HG03175 (cell line): ENCODE data around the gene ATAD3B.

Experiments
- ATAC-seq: cut with Tn5 transposase; IDR thresholded peaks from one replicate; pipeline ENCODE4 v1.9.1; 2021; ENCODE audit warnings: mild to moderate bottlenecking, moderate library complexity; ENCODE audit not compliant: unreplicated experiment

The ATAD3B gene

DNA sequence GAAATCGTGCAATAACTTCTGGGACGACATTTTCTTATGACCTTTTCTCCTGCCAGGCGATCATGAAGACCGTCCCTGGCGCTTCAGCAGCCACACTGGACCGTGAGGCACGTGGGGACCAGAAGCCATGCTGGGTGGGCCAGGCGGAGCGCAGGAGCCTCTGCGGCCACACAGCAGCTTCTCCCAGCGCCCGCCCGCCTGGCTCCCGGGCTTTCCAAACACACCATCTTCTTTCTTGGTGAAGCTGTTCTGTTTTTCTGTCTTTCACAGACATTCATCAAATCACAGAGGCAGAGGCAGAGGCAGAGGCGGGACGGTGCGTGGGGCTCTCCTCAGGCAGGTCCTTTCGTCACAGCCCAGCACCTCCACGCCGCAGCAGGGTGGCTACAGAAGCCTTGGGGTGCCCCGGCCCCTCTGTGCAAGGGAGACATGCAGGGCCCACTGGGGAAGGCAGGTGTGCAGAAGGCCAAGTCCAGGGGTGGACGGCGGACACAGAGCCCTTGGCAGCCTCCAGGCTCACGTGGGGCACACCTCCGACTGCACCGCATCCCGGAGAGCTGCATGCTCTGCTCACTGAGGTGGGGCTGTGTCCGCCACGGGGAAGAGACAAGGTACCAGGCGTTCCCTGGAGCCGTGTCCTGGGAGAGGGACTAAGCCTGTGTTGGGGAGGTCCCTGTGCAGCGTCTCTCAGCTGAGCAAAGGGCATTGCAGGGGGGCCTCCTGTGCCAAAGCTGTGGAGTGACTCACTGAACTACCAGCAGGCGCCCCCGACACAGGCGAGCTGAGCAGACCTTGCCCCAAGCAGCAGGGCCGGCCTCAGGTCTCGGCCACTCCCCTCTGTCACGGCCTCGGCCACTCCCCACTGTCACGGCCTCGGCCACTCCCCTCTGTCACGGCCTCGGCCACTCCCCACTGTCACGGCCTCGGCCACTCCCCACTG is 71.5 kb downstream of the ATAD3B start:
- ATAC-seq = no peak

DNA sequence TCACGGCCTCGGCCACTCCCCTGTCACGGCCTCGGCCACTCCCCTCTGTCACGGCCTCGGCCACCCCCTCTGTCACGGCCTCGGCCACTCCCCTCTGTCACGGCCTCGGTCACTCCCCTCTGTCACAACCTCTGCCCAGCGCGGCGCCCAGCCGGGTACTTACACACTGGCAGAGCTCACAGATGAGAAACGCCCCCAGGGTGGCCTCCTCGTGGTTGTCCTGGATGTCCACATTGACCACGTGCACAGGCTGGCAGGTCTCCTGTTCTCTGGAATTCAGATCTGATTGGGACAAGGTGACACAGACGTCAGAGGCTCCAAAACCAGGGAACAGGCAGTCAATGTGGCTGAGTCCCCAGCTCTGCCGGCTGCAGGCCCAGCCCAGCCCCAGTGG is 72.1 kb downstream of the ATAD3B start:
- no peak for ATAC-seq

GRCh38 chr1:1544544-1544943 is 73.0 kb downstream of the ATAD3B start:
- ATAC-seq = no peak
